HCT116 (cell line): ENCODE data around the gene HFE.

Source experiments
- EZH2phosphoT487 ChIP-seq: fragments of 200-600 bp; IDR thresholded peaks from 2 replicates; pipeline ENCODE4 v1.6.1; 2018; ENCODE audit warnings: antibody characterized with exemption, borderline replicate concordance
- SRF ChIP-seq: IDR thresholded peaks from 2 replicates; pipeline ENCODE4 v1.6.1; 2012; ENCODE audit warnings: low read depth
- YY1 ChIP-seq: IDR thresholded peaks from 2 replicates; pipeline ENCODE4 v1.6.1; 2011; ENCODE audit warnings: low read length, low read depth, moderate library complexity, mild to moderate bottlenecking; ENCODE audit not compliant: insufficient replicate concordance; ENCODE audit errors: extremely low read depth
- ZNF274 ChIP-seq: fragments of 200-500 bp; sonication (Bioruptor generic); IDR thresholded peaks from 2 replicates; pipeline ENCODE4 v1.6.1; 2014; ENCODE audit warnings: mild to moderate bottlenecking, low read depth, low read length, inconsistent platforms

GRCh38 chr6:26123675-26123946 is 36.4 kb downstream of the HFE start:
- no peak for TF ChIP-seq ZNF274
- no peak for TF ChIP-seq YY1
- TF ChIP-seq SRF = no peak
- no peak for TF ChIP-seq EZH2phosphoT487
